Fibroblast of skin of right biceps (primary cell): ENCODE results near the gene GPR119.
"Not testable (repeated sequence)": the region's sequence is repeated elsewhere in the genome, so short reads cannot be mapped to it uniquely, and the experiment has no call there.

Experiments
- DNase-seq: peaks from one replicate; pipeline ENCODE4 v3.0.0-alpha.2; 2013

The GPR119 gene

GRCh38 chrX:130385520-130385919 is at the start of gene GPR119:
Gene GPR119, minus strand, starts transcription at chrX:130385674. Its CDS starts 227 bp downstream, at chrX:130385447.
- no peak for DNase-seq

DNA sequence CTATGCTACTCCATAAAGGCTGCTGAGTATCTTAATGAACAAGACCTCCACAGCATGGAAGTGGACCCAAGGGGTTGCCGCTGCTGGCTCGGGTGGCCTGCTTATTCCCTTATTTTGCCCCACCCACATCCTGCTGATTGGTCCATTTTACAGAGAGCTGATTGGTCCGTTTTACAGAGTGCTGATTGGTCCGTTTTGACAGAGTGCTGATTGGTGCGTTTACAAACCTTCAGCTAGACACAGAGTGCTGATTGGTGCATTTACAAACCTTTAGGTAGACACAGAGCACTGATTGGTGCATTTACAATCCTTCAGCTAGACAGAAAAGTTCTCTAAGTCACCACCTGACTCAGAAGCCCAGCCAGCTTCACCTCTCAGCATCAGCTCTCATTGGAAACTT is 43.8 kb upstream of the GPR119 start:
- not testable (repeated sequence) for DNase-seq

- DNase-seq = no peak
Measured at GRCh38 chrX:130426531-130426930, 41.1 kb upstream of the GPR119 start.

DNA sequence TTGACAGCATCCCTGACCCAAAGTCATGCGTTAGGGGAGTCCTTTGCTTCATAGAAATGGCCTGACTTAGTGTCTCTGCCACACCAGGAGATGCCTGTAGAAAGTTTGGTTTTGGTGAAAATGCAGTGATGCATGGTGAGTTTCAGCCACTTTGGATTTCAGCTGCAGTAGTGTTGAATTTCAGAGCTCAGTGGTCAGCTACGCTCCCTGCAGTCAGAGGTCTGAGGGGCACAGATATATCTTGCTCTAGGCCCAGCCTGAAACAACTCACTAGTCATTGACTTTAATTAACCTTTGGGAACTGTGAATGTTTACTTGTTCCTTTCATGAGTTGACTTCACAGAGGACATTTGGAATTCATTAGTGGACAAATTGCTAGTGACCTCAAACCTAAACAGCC is 33.8 kb upstream of the GPR119 start:
- DNase-seq = no peak

DNA sequence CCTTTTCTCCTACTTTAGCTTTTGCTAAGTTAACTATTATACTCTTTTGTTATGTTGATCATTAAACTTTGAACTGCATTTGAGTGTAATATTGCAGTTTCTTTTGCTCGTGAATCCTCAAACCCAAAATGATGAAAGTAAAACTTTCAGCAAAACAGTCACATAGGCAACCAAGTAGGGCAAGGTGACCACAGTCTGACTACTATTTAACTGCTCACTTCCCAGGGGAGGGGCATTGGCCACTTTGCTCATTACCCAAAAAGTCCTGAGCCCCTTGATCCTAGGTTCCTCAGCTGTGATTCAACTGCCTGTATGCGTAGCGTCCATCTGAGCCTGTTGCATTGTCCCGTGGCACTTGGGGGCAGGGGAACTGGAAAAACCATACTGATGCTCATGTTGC is 33.3 kb upstream of the GPR119 start:
- DNase-seq = no peak

DNA sequence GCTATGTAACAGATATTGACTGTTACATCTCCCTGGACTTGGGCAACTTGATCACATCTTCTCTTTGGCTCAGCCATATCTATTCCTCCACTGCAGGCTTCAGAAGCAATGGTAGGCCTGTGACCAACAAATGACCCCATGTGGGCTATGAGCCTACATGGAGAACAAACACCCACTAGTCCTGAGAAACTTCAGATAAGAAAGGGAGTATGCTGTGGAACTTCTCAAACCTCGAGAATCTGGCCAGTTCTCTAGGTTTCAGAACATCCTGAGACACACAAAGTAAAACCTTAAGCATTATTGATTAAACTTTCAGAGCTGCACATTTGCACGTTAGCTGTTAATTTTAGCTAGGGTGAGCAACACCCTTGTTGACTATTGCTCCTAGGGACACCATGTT is 32.6 kb upstream of the GPR119 start:
- no peak for DNase-seq

DNA sequence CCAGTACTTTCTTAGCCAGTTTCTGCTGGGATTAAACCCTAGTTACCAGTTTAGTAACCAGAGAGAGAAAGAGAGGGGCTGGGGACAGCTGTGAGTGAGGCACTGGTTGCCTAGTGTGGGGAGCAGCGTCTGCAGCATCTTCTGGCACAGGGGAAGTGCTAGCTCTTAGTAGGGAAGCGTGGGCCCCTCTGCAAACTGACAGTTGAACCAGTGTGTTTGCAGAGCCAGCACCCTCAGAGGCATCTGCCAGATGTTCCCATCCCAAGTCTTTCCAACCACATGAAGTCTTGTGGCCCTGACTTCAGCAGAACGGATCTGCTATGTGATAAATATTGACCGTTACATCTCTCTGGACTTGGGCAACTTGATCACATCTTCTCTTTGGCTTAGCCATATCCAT is 31.3 kb upstream of the GPR119 start:
- DNase-seq = no peak

DNA sequence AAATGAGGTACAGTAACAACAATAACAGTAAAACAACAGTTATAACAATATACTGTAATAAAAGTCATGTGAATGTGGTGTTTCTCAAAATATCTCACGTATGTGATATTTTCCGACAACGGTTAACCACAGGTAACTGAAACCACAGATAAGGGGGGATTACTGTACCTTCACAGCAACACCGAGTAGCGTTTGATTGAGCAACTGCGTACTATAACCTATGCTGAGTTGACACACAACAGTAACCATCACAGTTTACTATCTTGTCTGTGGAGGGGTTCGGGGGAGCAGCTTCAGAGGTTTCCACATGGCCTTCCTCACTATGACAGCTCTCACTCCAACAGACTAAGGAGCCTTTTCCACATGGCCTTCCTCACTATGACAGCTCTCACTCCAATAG is 29.7 kb upstream of the GPR119 start:
- DNase-seq = no peak

DNA sequence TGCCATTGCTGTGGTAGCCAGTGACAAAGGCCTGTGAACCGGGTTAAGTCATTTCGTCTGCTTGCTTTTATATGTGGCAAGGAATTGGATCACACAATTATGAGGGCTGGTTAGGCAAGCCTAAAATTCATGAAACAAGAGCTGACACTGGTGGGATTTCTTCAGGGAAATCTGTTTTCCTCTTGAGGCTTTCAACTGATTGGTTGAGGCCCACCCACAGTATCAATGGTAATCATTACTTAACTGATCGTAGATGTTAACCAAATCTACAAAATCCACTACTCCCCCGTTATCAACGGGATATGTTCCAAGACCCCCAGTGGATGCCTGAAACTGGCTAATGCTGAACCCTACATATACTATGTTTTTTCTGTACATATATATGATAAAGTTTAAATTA is 29.3 kb upstream of the GPR119 start:
- DNase-seq = no peak

GRCh38 chrX:130413415-130413814 is 27.9 kb upstream of the GPR119 start:
- DNase-seq = no peak

DNA sequence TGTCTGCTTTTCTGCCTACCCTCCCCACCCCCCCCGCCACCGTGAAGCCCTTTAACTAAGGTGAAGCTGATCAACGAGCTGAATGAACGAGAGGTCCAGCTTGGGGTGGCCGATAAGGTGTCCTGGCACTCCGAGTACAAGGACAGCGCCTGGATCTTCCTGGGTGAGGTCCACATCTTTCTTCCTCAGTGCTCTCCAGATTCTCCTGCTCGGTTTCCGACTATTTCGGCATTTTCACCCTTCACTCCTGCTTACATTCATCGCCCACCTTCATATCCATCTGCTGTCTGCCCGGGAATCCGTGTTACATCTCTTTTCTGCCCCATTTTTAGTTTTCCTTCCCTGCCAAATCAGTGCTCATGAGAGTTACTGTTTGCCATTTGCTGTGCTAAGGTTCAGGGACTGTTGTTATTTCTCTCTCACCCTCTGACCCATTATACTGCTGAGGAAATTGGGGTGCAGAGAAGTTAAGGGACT is 16.8 kb upstream of the GPR119 start:
- DNase-seq = no peak

DNA sequence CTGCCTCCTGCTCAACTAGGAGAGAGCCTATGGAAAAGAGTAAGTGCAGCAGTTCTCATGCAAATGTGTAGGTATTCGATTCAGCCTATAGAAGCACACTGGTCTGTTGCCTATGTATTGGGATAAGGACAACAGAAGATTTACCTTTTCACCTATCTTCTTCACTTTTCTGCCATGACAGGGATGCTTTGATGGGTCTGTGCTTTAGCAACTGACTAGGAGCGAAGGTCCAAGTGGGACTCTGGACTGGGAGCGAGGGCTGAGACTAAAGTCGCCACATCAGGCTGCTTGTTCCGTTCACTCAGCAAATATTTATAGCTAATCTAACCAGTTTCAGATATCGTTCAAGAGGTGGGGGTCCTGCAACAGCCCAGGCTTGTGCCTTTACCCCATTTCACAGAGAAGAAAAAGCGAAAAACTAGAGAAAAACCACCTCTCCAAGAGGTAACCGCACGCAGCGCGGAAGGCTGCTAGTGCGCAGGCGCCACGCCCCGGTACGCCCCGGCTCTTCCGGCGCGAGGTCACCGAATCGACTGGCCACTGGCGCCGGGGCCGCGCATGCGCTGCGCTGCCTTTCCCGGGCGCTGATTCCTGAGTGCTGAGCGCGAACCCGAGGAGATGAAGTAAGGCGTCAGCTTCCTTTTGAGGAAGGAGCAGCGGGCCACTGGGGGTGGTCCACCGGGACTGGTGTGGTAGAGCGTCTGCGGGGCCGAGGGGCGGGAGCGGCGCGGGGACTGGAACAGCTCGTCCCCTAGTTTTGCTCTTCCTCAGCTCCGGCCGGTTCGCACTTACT is 16.1 kb upstream of the GPR119 start, which contains the start of gene RBMX2:
TSS of gene RBMX2 (plus strand) at position 573 of the 793 bp plus-strand sequence. CDS start at position 619, 46 bp downstream.
- DNase-seq = peak; percentile 74

DNA sequence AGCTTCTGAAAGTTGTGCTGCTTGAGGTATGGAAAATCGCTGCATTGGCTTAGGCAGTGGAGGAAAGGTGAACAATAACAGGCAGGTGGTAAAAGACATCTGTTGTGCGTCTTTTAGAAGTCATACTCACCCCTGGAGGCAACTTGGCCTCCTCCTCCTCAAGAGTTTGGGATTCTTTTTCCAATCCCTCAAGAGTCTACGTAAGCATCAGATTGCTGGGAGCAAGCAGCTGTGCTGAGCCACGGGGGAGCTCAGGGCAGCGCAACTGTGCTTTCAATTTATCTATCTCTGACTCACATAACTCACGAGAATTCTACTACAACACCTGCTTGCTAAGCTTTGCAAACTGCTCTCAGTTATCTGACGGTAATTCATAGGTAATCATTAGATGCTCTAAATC is 9.9 kb upstream of the GPR119 start:
- no peak for DNase-seq

DNA sequence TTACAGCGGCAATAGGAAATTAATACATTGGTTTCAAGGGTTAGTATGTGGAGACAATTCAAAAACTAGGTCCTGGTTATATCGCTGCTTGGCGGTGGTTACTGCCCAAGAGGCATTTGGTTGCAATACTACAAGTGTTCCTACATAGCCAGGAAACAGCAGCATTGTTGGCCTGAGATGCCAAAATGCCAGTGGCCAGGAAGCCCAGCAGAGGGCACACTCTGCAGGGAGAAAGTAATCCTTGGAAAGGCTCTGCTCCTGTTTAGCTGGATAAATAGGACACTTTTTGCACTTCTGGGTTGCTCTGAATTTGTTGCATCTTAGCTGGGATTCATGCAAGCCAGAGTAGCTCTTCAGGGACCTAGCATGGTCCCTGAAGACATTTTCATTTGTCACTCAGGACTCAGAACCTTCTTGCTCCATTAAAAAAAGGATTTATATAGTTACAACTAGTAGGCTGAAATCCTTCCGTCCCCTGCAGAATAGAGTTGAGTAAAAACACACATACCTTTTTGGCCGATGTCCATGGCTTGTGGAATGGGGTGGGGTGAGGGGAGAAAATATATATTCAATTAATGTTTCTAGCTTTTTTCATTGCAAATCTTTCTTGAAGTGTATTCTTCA is 8.1 kb upstream of the GPR119 start:
- DNase-seq = peak; percentile 30

- DNase-seq = no peak
Measured at GRCh38 chrX:130386408-130386808, 934 bp upstream of the GPR119 start.

DNA sequence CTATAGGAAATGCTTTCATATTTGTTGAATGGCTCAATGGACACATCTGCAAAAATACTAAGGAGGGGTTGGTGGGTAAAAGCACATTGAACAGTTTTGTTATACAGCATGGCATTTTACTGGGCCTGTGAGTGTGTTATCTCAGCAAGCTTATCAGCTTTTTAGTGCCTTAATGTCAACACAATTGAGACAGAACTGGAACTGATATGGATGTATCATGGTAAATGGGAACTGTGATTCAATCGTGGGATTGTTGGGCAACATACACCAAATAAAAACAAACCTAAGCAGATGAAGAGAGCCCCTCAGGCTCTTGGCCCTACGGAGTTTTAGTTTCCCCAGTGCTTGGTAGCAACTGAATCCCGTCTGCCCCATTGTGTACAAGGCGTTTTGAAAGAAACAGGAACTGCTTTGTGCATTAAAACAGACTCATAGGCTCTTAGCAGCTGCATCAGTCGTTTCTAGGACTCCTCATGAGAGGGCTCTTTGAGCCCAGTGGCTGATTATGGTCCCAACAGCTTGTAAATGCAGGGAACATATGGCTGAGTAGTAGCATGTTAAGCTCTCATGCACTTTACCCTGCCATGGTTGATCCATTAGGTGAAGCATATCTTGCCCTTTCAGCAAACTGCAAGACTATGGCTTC is 7.3 kb downstream of the GPR119 start:
- no peak for DNase-seq

DNA sequence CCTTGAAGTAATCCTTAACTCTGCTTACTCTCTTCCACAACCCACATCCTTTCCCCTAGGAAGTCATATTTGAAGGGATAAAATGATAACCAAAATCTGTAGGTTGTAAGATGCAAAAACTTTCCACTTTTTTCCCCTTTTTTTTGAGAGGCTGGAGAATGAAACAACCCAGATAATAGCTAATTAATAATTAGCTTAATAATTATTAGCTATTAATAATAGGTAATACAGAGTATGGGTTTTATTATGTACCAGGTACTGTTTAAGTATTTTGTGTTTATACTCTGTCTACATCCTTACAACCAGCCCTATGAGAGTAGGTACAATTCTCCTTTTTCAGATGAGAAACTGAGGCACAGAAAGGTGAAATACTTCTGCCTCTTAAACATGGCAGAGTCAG is 9.4 kb downstream of the GPR119 start:
- DNase-seq = no peak

- DNase-seq = not testable (repeated sequence)
Measured at GRCh38 chrX:130352050-130352449, 33.4 kb downstream of the GPR119 start.

GRCh38 chrX:130351567-130351966 is 33.9 kb downstream of the GPR119 start:
- DNase-seq = no peak

DNA sequence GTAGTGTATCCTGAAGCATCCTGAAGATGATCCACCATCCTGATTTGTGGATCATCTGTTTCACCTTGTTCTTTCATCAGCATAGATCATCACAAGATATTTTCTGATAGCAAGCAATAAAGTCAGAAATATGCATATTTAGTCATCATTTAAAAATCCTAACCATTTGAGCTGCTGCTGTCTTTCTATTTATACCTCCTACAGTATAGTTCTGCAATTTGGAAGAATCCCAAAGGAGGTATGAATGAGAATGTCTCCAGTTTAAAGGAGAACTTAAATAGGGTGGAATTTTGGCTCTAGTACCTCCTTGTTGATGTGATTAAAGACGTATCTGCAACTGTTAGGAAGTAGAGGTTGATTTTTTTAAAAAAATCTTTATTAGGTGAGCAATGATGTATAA is 38.2 kb downstream of the GPR119 start:
- DNase-seq = peak; percentile 73

DNA sequence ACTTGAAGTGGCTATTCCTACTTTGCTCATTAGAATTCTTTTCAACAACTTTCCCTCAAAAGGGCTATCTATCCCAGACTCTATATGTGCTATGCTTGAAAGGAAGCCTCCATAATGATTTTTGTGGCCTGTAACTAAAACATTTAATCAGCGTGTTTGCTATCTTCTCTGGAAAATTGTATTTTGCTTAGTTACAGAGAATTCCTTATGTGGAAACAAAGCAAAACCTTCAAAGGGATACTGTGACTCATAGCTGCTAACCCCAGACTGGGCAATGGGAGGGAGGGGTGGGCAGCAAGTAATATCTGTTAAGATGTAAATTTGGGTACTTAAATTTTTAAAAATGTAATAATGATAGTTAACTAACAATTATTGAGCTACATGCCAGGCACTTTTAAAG is 42.1 kb downstream of the GPR119 start:
- peak; percentile 16 for DNase-seq

DNA sequence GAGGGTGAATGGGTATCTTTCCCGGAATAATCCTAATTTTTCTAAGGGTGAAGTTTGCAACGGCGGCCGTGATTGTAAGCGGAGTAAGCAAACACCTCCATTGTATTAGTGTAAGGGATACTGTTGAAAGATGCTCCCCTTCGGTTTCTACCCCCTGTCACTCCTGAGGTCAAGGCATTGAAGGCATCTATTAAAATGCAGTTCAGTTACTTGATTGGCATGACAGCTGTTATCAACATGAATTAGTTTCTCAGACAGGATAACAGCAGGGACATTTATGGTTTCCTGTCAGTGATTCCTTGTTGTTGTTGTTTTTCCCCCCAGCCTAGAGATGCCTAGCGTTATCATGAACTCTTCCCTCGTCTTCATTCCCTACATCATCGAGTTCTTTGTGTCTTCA is 45.2 kb downstream of the GPR119 start:
- DNase-seq = no peak

- peak; percentile 73 for DNase-seq
Measured at GRCh38 chrX:130339408-130340222, 45.9 kb downstream of the GPR119 start, which contains the start of gene SLC25A14. Gene SLC25A14, plus strand, starts transcription at chrX:130339919. Its CDS starts 360 bp downstream, at chrX:130340279.
